A673 (cell line): ENCODE data around the gene C1orf210. TPM values are rescaled to one million over a fixed set of nuclear protein-coding genes. Genes with fewer than 3 reads are reported as not detected.

Experiments
- BruUV-seq: library from RNA; stranded (reverse); fragments of 400-500 nt; replicated peaks from 2 replicates; lab custom pipeline; 2021; lab: Mats Ljungman, UMichigan
- CTCF ChIA-PET: fragments of 300-600 bp; sonication (Branson Sonifier 250); formaldehyde crosslinking; loops from one replicate; lab custom pipeline; 2022; ENCODE audit warnings: antibody characterized with exemption; lab: Charles Lee
- POLR2A ChIA-PET: fragments of 300-600 bp; sonication (Branson Sonifier 250); formaldehyde crosslinking; loops from one replicate; lab custom pipeline; 2022; ENCODE audit warnings: antibody characterized with exemption; ENCODE audit not compliant: low non-redundant PET; lab: Charles Lee
- DNase-seq: peaks from one replicate; pipeline ENCODE4 v3.0.0-alpha.2; 2015; ENCODE audit warnings: low spot score
- H3K27ac ChIP-seq: fragments of 200-600 bp; sonication (generic); 2 replicates; pipeline ENCODE4 v1.5.1; 2016; ENCODE audit warnings: mixed run types, low read depth, mild to moderate bottlenecking, mixed read lengths, antibody characterized with exemption, low read length; ENCODE audit not compliant: poor library complexity, severe bottlenecking
- H3K27me3 ChIP-seq: fragments of 200-600 bp; sonication (generic); replicated peaks from 2 replicates; pipeline ENCODE4 v1.6.1; 2017; ENCODE audit warnings: mixed run types, low read depth, mild to moderate bottlenecking, mixed read lengths, antibody characterized with exemption, low read length; ENCODE audit not compliant: insufficient read depth, poor library complexity
- H3K36me3 ChIP-seq: fragments of 200-600 bp; sonication (generic); 2 replicates; pipeline ENCODE4 v1.6.1; 2016; ENCODE audit warnings: mixed run types, mild to moderate bottlenecking, mixed read lengths, antibody characterized with exemption, low read length; ENCODE audit not compliant: insufficient read depth, poor library complexity, severe bottlenecking
- H3K4me1 ChIP-seq: fragments of 200-600 bp; sonication (generic); 2 replicates; pipeline ENCODE4 v1.6.1; 2017; ENCODE audit warnings: mixed run types, mild to moderate bottlenecking, mixed read lengths, antibody characterized with exemption, low read length; ENCODE audit not compliant: insufficient read depth, poor library complexity, severe bottlenecking
- H3K4me3 ChIP-seq: fragments of 200-600 bp; sonication (generic); 2 replicates; pipeline ENCODE4 v1.5.1; 2016; ENCODE audit warnings: low read depth, mixed run types, mild to moderate bottlenecking, mixed read lengths, low read length; ENCODE audit not compliant: poor library complexity, severe bottlenecking
- H3K9me3 ChIP-seq: fragments of 200-600 bp; sonication (generic); 2 replicates; pipeline ENCODE4 v1.6.1; 2016; ENCODE audit warnings: mixed run types, low read depth, mild to moderate bottlenecking, mixed read lengths, antibody characterized with exemption, low read length; ENCODE audit not compliant: poor library complexity, severe bottlenecking
- EZH2 ChIP-seq: fragments of 200-600 bp; sonication (generic); IDR thresholded peaks from 2 replicates; pipeline ENCODE4 v1.6.1; 2017; ENCODE audit warnings: borderline replicate concordance, low read depth, mild to moderate bottlenecking, mixed read lengths, antibody characterized with exemption, low read length; ENCODE audit not compliant: poor library complexity, severe bottlenecking
- intact Hi-C: fragments of 100-400 bp; cut with micrococcal nuclease; formaldehyde crosslinking; loops from one replicate; pipeline ENCODE4 v1.10.0; 2022; ENCODE audit not compliant: unreplicated experiment
- total RNA-seq: library from RNA; stranded (reverse); gene quantifications from 2 replicates; pipeline ENCODE4 v1.2.3, GENCODE V29; 2021
- TF ChIP-seq, protein P1 (sequence below): fragments of 300-800, 200-600 bp; sonication (generic); conservative IDR thresholded peaks from 2 replicates; pipeline ENCODE4 v1.5.1; 2017; ENCODE audit warnings: low read depth, mild to moderate bottlenecking, antibody characterized with exemption, low read length, moderate library complexity, mixed read lengths

The C1orf210 gene
- total RNA-seq, 1 experiment from 2014 or later: not detected

DNA sequence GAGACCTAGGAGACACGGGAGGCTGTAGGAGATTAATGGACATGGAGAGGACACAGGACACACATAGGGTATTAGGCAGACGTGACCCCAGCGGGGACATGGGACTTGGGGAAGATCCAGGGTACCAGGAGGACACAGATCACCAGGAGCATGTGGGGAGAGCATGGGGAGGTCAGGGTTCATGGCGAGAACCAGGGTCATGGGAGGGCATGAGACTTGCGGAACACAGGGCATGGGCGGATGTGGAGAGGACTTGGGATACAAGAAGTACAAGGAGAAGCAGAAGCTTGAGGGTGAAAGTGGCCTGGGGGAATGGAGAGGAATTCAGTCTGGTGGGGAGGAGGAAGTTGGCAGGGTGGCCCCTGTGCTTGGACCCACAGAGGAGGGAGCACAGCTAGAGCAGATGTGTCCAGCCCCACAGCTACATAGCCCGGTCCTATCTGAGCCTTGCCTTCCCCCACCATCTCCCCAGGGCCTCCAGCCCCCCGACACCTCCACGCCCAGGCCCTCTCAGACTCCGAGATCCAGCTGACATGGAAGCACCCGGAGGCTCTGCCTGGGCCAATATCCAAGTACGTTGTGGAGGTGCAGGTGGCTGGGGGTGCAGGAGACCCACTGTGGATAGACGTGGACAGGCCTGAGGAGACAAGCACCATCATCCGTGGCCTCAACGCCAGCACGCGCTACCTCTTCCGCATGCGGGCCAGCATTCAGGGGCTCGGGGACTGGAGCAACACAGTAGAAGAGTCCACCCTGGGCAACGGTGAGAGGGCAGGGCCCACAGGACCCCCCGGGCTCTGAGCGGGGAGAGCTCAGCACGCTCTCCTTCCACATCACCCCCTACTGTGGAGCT is 27.5 kb upstream of the C1orf210 start:
- ChIA-PET CTCF (interaction anchor here (0.5 kb wide), 1 partner anchor 46 kb away, joined by 3 read pairs; the partner anchor contains the start of gene CDC20), POLR2A (interaction anchor here (0.5 kb wide), 1 partner anchor 802 kb away, joined by 4 read pairs; no protein-coding TSS in a partner anchor)
- H3K4me1 ChIP-seq: no peaks in the 10 kb centered on the region
- H3K4me3 ChIP-seq: no peak overlapping the region
- no peaks in the 10 kb centered on the region for H3K9me3 ChIP-seq
- H3K36me3 ChIP-seq: no peaks in the 10 kb centered on the region
- TF ChIP-seq, protein P1, sequence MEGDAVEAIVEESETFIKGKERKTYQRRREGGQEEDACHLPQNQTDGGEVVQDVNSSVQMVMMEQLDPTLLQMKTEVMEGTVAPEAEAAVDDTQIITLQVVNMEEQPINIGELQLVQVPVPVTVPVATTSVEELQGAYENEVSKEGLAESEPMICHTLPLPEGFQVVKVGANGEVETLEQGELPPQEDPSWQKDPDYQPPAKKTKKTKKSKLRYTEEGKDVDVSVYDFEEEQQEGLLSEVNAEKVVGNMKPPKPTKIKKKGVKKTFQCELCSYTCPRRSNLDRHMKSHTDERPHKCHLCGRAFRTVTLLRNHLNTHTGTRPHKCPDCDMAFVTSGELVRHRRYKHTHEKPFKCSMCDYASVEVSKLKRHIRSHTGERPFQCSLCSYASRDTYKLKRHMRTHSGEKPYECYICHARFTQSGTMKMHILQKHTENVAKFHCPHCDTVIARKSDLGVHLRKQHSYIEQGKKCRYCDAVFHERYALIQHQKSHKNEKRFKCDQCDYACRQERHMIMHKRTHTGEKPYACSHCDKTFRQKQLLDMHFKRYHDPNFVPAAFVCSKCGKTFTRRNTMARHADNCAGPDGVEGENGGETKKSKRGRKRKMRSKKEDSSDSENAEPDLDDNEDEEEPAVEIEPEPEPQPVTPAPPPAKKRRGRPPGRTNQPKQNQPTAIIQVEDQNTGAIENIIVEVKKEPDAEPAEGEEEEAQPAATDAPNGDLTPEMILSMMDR: no peak
- no peak for TF ChIP-seq EZH2
- no peak overlapping the region for H3K27ac ChIP-seq
- BruUV-seq: no TSS peak
- no peak for DNase-seq
- intact Hi-C loops: no loop called here
- H3K27me3 ChIP-seq: no peaks in the 10 kb centered on the region

DNA sequence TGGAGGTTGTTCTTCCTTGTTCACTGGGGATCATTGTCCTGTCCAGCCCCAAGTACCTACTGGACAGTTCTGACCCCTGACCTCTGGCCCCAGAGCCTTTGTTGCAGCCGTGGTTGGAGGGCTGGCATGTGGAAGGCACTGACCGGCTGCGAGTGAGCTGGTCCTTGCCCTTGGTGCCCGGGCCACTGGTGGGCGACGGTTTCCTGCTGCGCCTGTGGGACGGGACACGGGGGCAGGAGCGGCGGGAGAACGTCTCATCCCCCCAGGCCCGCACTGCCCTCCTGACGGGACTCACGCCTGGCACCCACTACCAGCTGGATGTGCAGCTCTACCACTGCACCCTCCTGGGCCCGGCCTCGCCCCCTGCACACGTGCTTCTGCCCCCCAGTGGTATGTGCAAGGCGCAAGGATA is 26.8 kb upstream of the C1orf210 start:
- no peak overlapping the region for H3K27ac ChIP-seq
- DNase-seq: no peak
- no TSS peak for BruUV-seq
- H3K36me3 ChIP-seq: no peaks in the 10 kb centered on the region
- no peaks in the 10 kb centered on the region for H3K27me3 ChIP-seq
- no peaks in the 10 kb centered on the region for H3K4me1 ChIP-seq
- ChIA-PET CTCF (interaction anchor here (0.5 kb wide), 1 partner anchor 47 kb away, joined by 3 read pairs; the partner anchor contains the start of gene CDC20), POLR2A (interaction anchor here (0.5 kb wide), 1 partner anchor 802 kb away, joined by 4 read pairs; no protein-coding TSS in a partner anchor)
- TF ChIP-seq, protein P1: no peak
- no peak for TF ChIP-seq EZH2
- H3K4me3 ChIP-seq: no peak overlapping the region
- H3K9me3 ChIP-seq: no peaks in the 10 kb centered on the region
- intact Hi-C loops: no loop called here

DNA sequence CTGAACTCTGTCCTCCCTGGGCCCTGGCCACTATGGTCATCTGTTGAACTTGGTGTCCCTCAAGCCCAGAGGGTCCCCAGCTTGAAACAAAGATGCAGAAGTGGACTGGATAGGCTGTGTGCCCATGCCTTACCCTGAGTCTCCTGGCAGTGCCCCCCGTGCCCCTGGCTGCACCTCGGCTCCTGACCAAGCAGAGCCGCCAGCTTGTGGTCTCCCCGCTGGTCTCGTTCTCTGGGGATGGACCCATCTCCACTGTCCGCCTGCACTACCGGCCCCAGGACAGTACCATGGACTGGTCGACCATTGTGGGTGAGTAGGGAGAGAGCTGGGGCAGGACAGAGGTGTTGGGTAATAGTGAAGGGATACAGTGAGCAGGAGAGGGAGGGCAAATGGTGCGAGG is 26.1 kb upstream of the C1orf210 start:
- no peaks in the 10 kb centered on the region for H3K36me3 ChIP-seq
- no peak overlapping the region for H3K4me3 ChIP-seq
- TF ChIP-seq, protein P1: no peak
- DNase-seq: no peak
- no peaks in the 10 kb centered on the region for H3K27me3 ChIP-seq
- intact Hi-C loops: no loop called here
- H3K9me3 ChIP-seq: no peaks in the 10 kb centered on the region
- ChIA-PET CTCF (interaction anchor here (0.9 kb wide), 1 partner anchor 30 kb away, joined by 3 read pairs; no protein-coding TSS in a partner anchor), POLR2A (no interaction called here)
- H3K27ac ChIP-seq: no peak overlapping the region
- no TSS peak for BruUV-seq
- no peaks in the 10 kb centered on the region for H3K4me1 ChIP-seq
